ENCODE data around the gene EGLN3.

Gene EGLN3

GRCh38 chr14:33959692-33960151 lies 8.8 kb upstream of the EGLN3 start:
- no peak for DNase-seq

- no peak for DNase-seq
These were observed 7.8 kb upstream of the EGLN3 start for GRCh38 chr14:33958605-33959226.

GRCh38 chr14:33957993-33958392 lies 7.1 kb upstream of the EGLN3 start:
- no peak for DNase-seq

- DNase-seq, result no peak
These were observed 6.4 kb upstream of the EGLN3 start for GRCh38 chr14:33957299-33957698.

GRCh38 chr14:33956640-33957039 lies 5.8 kb upstream of the EGLN3 start:
- no peak for DNase-seq

GRCh38 chr14:33954016-33954598 lies 3.2 kb upstream of the EGLN3 start:
- DNase-seq, result no peak

- no peak for DNase-seq
These were observed 1.7 kb upstream of the EGLN3 start for GRCh38 chr14:33952541-33952940.

GRCh38 chr14:33951183-33951840 lies 438 bp upstream of the EGLN3 start:
- peak; percentile 92 for DNase-seq

- no peak for DNase-seq
These were observed 1.4 kb downstream of the EGLN3 start for GRCh38 chr14:33949411-33949893.

GRCh38 chr14:33948869-33949408 lies 1.9 kb downstream of the EGLN3 start:
- DNase-seq, result peak; percentile 33

GRCh38 chr14:33948145-33948868 lies 2.6 kb downstream of the EGLN3 start:
- no peak for DNase-seq

- no peak for DNase-seq
These were observed 4.0 kb downstream of the EGLN3 start for GRCh38 chr14:33946679-33947476.

- DNase-seq, result no peak
These were observed 5.4 kb downstream of the EGLN3 start for GRCh38 chr14:33945210-33946088.

GRCh38 chr14:33943096-33943883 lies 7.6 kb downstream of the EGLN3 start:
- peak; percentile 89 for DNase-seq

GRCh38 chr14:33941718-33942117 lies 9.2 kb downstream of the EGLN3 start:
- no peak for DNase-seq

- DNase-seq, result no peak
These were observed 10.3 kb downstream of the EGLN3 start for GRCh38 chr14:33940561-33941011.

GRCh38 chr14:33938131-33938949 lies 12.5 kb downstream of the EGLN3 start:
- DNase-seq, result peak; percentile 85

GRCh38 chr14:33936391-33936790 lies 14.5 kb downstream of the EGLN3 start:
- no peak for DNase-seq

- no peak for DNase-seq
These were observed 15.9 kb downstream of the EGLN3 start for GRCh38 chr14:33934938-33935337.
